Activated CD4-positive, alpha-beta T cell treated with anti-CD3 and anti-CD28 coated beads, Interleukin-2, amount 50 U/mL, for 16 hours (primary cell): ENCODE data around the gene FBXO42.

Experiments
- DNase-seq: peaks from one replicate; pipeline ENCODE4 v3.0.0-alpha.2; 2020

Gene FBXO42

GRCh38 chr1:16199700-16200099, 152.6 kb downstream of the FBXO42 start:
- DNase-seq, result no peak

DNA sequence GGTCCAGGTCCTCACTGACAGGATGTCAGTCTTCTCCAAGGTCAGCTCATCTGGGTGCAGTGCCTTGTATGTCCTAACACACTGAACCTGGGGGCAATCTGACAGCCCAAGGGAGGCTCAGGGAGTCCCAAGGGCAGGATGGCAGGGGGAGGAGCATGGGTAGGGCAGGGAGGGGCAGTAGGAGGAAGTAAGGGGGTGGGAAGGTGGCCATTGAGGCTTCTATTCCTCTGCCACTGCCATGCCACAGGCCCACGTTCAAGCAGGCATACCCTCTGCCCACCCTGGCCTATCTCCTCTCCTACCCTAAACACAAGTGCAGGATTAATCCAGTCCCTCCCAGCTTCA, 153.2 kb downstream of the FBXO42 start:
- no peak for DNase-seq

- DNase-seq, result no peak
Observed at GRCh38 chr1:16198444-16199156, 153.7 kb downstream of the FBXO42 start.

GRCh38 chr1:16196874-16197273, 155.4 kb downstream of the FBXO42 start:
- no peak for DNase-seq
